Ecto neural progenitor cell (in vitro differentiated cells): ENCODE results near the gene LY6G6D.
A peak's percentile ranks its signal among the peaks of the same experiment; 100 is the strongest.
"Not testable (repeated sequence)": the region's sequence is repeated elsewhere in the genome, so short reads cannot be mapped to it uniquely, and the experiment has no call there.

Experiments
- DNase-seq: peaks from one replicate; pipeline ENCODE4 v3.0.0-alpha.2; 2018; ENCODE audit warnings: low spot score

LY6G6D gene

GRCh38 chr6:31692353-31692752 lies 22.8 kb upstream of the LY6G6D start:
- DNase-seq: no peak

DNA sequence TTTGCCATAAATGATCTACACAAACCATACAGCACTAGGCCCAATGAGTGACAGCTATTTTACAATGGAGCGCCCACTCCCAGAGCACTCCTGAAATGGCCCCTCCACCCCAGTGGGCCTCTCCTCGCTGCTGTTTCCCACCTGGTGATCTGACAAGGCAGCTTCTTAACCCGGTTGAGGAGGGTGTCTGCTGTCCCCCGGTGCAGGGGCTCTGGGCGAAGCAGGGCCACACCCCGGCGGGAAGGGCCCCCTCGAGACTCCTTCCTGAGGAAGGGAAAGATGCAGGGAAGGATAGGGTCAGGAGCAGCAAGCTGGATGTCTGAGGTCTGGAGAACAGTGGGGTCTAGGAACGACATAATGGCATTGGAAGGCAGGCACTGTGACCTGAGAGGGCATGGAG lies 22.3 kb upstream of the LY6G6D start:
- DNase-seq: no peak

GRCh38 chr6:31693535-31693934 lies 21.6 kb upstream of the LY6G6D start:
- DNase-seq: no peak

DNA sequence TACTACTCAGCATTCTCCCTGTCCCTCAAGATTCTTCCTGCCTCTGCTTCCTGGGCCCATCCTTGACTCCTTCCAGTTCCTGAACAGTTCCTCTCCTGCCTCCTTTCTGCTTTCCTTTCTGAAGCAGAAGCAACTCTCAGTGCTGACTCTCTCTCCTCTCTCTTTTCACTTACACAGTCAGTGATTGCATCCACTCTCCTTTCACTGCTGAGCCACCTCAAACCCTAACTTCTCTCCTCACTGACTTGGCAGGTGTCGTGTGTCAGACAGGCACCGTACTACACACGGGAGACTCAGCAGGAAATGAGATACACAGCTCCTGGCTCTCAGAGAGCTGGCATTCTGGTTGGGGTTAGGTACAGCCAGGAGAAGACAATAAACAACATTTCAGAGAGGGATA lies 17.6 kb upstream of the LY6G6D start:
- no peak for DNase-seq

DNA sequence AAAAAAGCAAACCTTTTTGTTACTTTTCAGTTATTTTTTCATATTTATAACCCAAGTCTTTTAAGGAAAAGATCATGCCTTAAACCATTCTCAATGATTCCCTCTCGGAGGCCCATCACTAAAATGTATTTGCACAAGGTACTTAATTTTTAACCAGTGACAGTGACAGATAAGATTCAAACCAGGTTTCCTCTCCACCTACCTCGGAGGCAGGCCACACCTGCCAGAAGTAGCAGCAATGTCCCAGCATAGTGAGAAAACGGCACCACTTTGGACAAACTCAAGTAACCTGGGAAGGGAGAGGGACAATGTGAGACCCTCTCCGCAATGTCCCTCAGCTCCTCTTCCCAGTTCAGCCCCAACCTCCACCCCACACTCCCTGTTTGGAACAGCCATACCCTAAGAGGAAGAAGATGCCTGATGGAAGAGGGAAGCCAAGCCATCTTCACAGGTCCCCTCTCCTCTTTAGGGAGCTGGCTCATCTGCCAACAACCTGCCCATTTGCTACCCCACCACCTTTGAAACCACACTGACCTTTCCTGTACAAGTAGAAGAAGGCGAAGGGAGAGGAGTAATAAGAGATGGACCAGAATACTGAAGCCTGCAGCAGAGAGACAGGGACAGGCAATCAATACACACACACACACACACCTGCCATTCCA lies 14.3 kb upstream of the LY6G6D start:
- DNase-seq: no peak

DNA sequence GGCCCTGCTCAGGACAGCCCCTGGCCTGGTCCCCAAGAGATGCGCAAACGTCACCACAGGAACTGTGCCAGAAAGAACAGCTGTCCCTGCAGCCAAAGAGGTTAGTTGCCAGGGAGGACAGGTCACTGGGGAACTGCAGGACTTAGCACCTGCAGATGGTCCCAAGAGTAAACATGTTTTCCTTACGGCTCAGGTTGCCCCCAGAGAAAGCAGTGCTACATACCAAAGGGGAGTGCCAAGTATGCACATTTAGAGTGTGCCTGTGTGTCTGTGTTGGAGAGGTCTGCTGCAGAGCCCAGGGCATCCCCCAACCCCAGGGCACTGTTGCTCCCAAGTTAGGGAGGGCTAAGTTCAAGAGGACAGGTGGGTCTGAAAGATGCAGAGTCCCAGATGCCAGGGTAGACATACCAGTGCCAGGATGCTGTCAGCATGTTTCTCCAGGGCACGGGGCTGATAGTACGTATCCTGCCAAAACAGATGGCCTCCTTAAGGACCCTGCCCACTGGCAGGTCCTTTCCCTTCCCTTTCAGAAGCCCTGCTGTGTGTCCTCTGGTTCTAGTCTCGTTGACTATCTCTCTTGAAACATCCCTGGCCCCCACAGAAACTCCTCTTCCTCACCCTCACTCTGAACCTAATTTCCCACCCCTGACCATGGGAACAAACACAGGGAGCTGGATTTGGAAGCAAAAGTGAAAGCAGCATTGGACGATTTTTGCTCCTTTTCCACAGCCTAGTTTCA lies 13.3 kb upstream of the LY6G6D start:
- no peak for DNase-seq

GRCh38 chr6:31702405-31702818 lies 12.7 kb upstream of the LY6G6D start:
- DNase-seq: no peak

- peak; percentile 97 for DNase-seq
Measured at GRCh38 chr6:31702819-31703716, 12.1 kb upstream of the LY6G6D start, which contains the start of gene ABHD16A. Gene ABHD16A (minus strand): TSS chr6:31703324. CDS start chr6:31703281, 43 bp downstream.

DNA sequence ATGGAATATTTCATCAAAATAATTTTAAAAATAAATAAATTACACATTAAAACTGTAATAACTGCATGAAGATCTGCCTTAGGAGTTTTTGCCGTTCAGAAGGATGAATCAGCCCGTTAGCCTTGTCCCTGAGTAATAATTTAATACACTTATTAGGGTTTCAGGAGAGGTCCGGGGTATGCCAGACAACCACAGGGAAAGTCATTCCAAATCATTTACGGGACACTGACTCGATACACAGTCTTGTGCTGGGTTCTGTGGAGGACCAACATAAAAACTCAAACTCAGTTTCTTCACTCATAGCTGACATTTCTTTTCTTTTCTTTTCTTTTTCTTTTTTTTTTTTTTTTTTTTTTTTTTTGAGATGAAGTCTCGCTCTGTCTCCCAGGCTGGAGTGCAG lies 9.2 kb upstream of the LY6G6D start:
- no peak for DNase-seq

- DNase-seq: no peak
Measured at GRCh38 chr6:31706599-31706998, 8.5 kb upstream of the LY6G6D start, which contains the start of gene LY6G6F. Gene LY6G6F (plus strand): TSS chr6:31706866. CDS start chr6:31706907, 41 bp downstream.

GRCh38 chr6:31707701-31708100 lies 7.4 kb upstream of the LY6G6D start:
- no peak for DNase-seq

- DNase-seq: no peak
Measured at GRCh38 chr6:31708224-31708623, 6.9 kb upstream of the LY6G6D start.

- not testable (repeated sequence) for DNase-seq
Measured at GRCh38 chr6:31709157-31709556, 6.0 kb upstream of the LY6G6D start.

- no peak for DNase-seq
Measured at GRCh38 chr6:31710523-31711219, 4.5 kb upstream of the LY6G6D start.

GRCh38 chr6:31711233-31711632 lies 3.9 kb upstream of the LY6G6D start:
- DNase-seq: no peak

GRCh38 chr6:31712296-31712695 lies 2.9 kb upstream of the LY6G6D start:
- no peak for DNase-seq

DNA sequence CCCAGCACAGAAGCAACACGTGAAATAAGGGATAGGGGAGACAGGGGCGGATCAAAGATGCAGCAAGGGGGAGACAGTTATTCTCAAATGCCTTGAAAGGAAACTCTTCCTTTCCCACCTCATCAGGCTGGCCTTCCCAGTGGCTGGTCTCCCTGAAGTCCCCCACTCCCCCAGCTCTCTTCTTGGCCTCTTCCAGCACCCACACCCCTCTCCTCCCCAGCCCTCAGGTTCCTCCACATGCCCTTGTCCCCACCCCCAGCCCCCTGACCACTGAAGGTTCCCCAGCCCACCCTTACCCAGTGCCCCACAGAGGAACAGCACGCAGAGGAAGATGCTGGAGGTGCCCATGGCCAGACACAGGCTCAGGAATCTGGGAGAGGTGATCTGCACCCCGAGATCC lies 1.7 kb upstream of the LY6G6D start:
- DNase-seq: no peak

DNA sequence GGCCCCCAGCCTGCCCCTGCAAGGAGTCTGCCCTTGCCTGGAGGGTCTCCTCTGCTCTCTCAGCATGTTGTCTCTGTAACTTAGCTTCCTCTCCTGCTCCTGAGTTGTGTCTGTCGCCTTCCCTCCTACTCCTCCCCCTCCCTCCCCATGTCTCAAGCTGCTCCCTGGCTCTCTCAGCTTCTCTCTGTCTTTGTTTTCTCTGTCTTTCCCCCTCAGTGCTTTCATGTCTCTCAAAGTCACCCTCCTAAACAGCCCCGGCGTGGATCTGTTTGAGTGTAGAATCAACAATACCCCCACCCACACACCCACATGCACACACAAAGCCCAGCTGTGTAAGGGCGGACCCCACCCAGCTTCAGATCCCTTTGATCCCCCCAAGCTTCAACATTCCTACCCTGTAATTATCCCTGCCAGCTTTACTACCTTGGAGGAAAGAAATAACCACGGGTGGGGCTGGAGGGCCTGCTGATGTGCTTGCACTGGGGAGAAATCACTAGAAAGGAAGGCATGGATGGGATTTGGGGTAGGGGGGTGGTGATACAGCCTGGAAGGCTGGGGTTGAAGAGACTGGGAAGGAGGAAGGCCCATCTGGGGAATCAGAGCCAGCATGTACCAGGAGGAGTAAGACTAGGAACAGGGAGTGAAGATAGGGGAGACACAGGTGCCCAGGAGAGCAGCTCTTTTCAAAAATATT lies 1.0 kb upstream of the LY6G6D start:
- no peak for DNase-seq

GRCh38 chr6:31717499-31718222 lies 2.5 kb downstream of the LY6G6D start:
- no peak for DNase-seq

GRCh38 chr6:31718265-31718664 lies 3.1 kb downstream of the LY6G6D start:
- DNase-seq: no peak

- DNase-seq: no peak
Measured at GRCh38 chr6:31719001-31719400, 3.9 kb downstream of the LY6G6D start.
